Measurements from ENCODE around the gene IFT52.

The IFT52 gene

GRCh38 chr20:43590392-43591303, at the start of gene IFT52:
IFT52 (plus strand) TSS chr20:43590937; CDS start chr20:43594699, 3,762 bp downstream.
- DNase-seq: peak; percentile 98

GRCh38 chr20:43541214-43541613, 49.5 kb upstream of the IFT52 start:
- no peak for DNase-seq

GRCh38 chr20:43542161-43542560, 48.6 kb upstream of the IFT52 start:
- DNase-seq: no peak

GRCh38 chr20:43542674-43543073, 48.1 kb upstream of the IFT52 start:
- no peak for DNase-seq

- no peak for DNase-seq
These were observed 47.6 kb upstream of the IFT52 start for GRCh38 chr20:43543138-43543537.

- DNase-seq: no peak
These were observed 46.2 kb upstream of the IFT52 start for GRCh38 chr20:43544501-43544900.

- DNase-seq: no peak
These were observed 44.7 kb upstream of the IFT52 start for GRCh38 chr20:43545837-43546578.

GRCh38 chr20:43548273-43548880, 42.4 kb upstream of the IFT52 start:
- no peak for DNase-seq

- DNase-seq: no peak
These were observed 41.2 kb upstream of the IFT52 start for GRCh38 chr20:43549416-43550065.

GRCh38 chr20:43550456-43550855, 40.3 kb upstream of the IFT52 start:
- no peak for DNase-seq

- DNase-seq: no peak
These were observed 36.4 kb upstream of the IFT52 start for GRCh38 chr20:43554369-43554768.

- no peak for DNase-seq
These were observed 32.2 kb upstream of the IFT52 start, which contains the start of gene SGK2 for GRCh38 chr20:43558412-43559146. SGK2 (plus strand) TSS chr20:43559027; CDS start chr20:43566496, 7,469 bp downstream.

- no peak for DNase-seq
These were observed 31.4 kb upstream of the IFT52 start for GRCh38 chr20:43559147-43559987.

- no peak for DNase-seq
These were observed 29.8 kb upstream of the IFT52 start for GRCh38 chr20:43560974-43561373.

- no peak for DNase-seq
These were observed 27.3 kb upstream of the IFT52 start for GRCh38 chr20:43563429-43563828.

GRCh38 chr20:43563991-43564390, 26.7 kb upstream of the IFT52 start:
- no peak for DNase-seq

- no peak for DNase-seq
These were observed 26.3 kb upstream of the IFT52 start for GRCh38 chr20:43564455-43564854.

- DNase-seq: no peak
These were observed 25.6 kb upstream of the IFT52 start for GRCh38 chr20:43564993-43565757.

- DNase-seq: no peak
These were observed 25.0 kb upstream of the IFT52 start for GRCh38 chr20:43565758-43566104.

- no peak for DNase-seq
These were observed 23.3 kb upstream of the IFT52 start for GRCh38 chr20:43567477-43567876.

- DNase-seq: no peak
These were observed 22.0 kb upstream of the IFT52 start for GRCh38 chr20:43568706-43569105.
